Gastrocnemius medialis (tissue), 4 donors: ENCODE data around the gene MARK3.

Source experiments
- CTCF ChIP-seq, 5 experiments: fragments of 450-650 bp in 3 of 5; fragments of 200-600 bp in 2 of 5; sonication (generic) in 2 of 5; IDR thresholded peaks in 4 of 5; conservative IDR thresholded peaks in 1 of 5; 1 replicate in 4 of 5; 2 replicates in 1 of 5; pipeline ENCODE4 v1.5.1; 2016 to 2019; ENCODE audit warnings: antibody characterized with exemption in 5 of 5, mild to moderate bottlenecking in 3 of 5, moderate library complexity in 3 of 5
- POLR2A ChIP-seq, 2 donors: fragments of 450-650 bp; IDR thresholded peaks; one replicate each; pipeline ENCODE4 v1.6.1; 2017; ENCODE audit warnings: antibody characterized with exemption in 2 of 2, mild to moderate bottlenecking in 2 of 2, moderate library complexity in 2 of 2

DNA sequence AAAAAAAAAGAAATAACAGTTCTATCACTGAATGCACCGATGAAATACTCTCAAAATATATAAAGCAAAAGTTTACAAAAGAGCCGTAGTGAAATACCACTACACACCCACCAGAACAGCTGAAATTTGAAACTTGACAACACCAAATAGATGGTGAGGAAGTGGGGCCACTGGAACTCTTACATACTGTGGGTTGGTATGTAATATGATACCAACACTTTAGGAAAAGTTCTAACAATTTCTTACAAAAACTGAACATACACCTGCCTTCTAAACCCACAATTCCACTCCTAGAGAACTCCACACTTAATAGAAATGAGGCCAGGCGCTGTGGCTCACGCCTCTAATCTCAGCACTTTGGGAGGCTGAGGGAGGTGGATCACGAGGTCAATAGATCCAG lies 37.1 kb upstream of the MARK3 start:
- TF ChIP-seq POLR2A (IDR thresholded peaks at IDR 0.05) (no peak), CTCF (IDR thresholded peaks at IDR 0.05 in 4 of 5, conservative IDR thresholded peaks at IDR 0.05 in 1 of 5) (no peak)
